HEK293 (cell line): ENCODE measurements around the gene KRTAP16-1.
"Not testable (repeated sequence)": the region's sequence is repeated elsewhere in the genome, so short reads cannot be mapped to it uniquely, and the experiment has no call there.

ENCODE experiments used
- GLI4 ChIP-seq: fragments of 450-650 bp; formaldehyde crosslinking; IDR thresholded peaks from 2 replicates; pipeline ENCODE4 v1.5.1; 2016; ENCODE audit warnings: missing biosample characterization, missing genetic modification characterization
- KLF1 ChIP-seq: fragments of 450-650 bp; formaldehyde crosslinking; IDR thresholded peaks from 2 replicates; pipeline ENCODE4 v1.5.1; 2016; ENCODE audit warnings: missing biosample characterization, missing genetic modification characterization
- KLF10 ChIP-seq: fragments of 450-650 bp; IDR thresholded peaks from 2 replicates; pipeline ENCODE4 v1.5.1; 2018; ENCODE audit warnings: missing biosample characterization, mild to moderate bottlenecking, missing genetic modification characterization
- YY1 ChIP-seq: fragments of 450-650 bp; formaldehyde crosslinking; IDR thresholded peaks from 2 replicates; pipeline ENCODE4 v1.5.1; 2018; ENCODE audit warnings: missing biosample characterization, missing genetic modification characterization
- ZNF121 ChIP-seq: fragments of 450-650 bp; formaldehyde crosslinking; IDR thresholded peaks from 2 replicates; pipeline ENCODE4 v1.5.1; 2016; ENCODE audit warnings: missing biosample characterization, missing genetic modification characterization
- ZNF157 ChIP-seq: fragments of 450-650 bp; formaldehyde crosslinking; IDR thresholded peaks from 2 replicates; pipeline ENCODE4 v1.5.1; 2016; ENCODE audit warnings: missing biosample characterization, missing genetic modification characterization
- ZNF366 ChIP-seq: fragments of 450-650 bp; formaldehyde crosslinking; conservative IDR thresholded peaks from 2 replicates; pipeline ENCODE4 v1.5.1; 2016; ENCODE audit warnings: missing biosample characterization, missing genetic modification characterization
- TF ChIP-seq, protein P1 (sequence below): sonication (generic); formaldehyde crosslinking; IDR thresholded peaks from 2 replicates; pipeline ENCODE4 v1.8.1; 2022; ENCODE audit warnings: mild to moderate bottlenecking, moderate library complexity, missing genetic modification reagents
- TF ChIP-seq, protein P2 (sequence below): fragments of 450-650 bp; formaldehyde crosslinking; IDR thresholded peaks from 2 replicates; pipeline ENCODE4 v1.5.1; 2016; ENCODE audit warnings: missing biosample characterization, missing genetic modification characterization
- TF ChIP-seq, protein P3 (sequence below): fragments of 450-650 bp; formaldehyde crosslinking; IDR thresholded peaks from 2 replicates; pipeline ENCODE4 v1.5.1; 2016; ENCODE audit warnings: missing biosample characterization, missing genetic modification characterization

DNA sequence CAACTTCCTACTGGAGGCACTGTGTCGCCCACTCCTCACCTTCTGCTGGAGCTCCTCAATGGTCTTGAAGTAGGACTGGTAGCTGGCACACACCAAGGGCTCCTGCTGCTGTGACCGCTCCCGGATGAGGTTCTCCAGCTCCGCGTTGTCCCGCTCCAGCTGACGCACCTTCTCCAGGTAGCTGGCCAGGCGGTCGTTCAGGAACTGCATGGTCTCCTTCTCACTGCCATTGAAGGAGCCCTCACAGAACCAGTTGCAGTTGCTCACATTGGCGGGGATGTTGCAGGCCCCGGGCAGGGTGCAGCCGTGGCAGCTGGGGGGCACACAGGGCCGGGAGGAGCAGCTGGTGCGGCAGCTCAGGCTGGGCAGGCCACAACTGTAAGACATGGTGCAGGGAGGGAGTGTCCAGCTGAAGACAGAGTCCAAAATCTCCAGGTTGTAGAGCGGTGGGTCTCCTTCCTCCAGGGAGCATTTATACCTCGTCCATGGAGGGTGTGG is 41.3 kb upstream of the KRTAP16-1 start, which contains the start of gene KRT33A:
- TF ChIP-seq ZNF121 (tag by site-specific recombination); YY1; ZNF157 (tag by site-specific recombination); ZNF366 (tag by site-specific recombination); KLF1 (tag by site-specific recombination); KLF10 (tag by site-specific recombination); GLI4 (tag by site-specific recombination): not testable (repeated sequence)
- TF ChIP-seq, protein P1, sequence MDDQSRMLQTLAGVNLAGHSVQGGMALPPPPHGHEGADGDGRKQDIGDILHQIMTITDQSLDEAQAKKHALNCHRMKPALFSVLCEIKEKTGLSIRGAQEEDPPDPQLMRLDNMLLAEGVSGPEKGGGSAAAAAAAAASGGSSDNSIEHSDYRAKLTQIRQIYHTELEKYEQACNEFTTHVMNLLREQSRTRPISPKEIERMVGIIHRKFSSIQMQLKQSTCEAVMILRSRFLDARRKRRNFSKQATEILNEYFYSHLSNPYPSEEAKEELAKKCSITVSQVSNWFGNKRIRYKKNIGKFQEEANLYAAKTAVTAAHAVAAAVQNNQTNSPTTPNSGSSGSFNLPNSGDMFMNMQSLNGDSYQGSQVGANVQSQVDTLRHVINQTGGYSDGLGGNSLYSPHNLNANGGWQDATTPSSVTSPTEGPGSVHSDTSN (CRISPR knock-in tag): not testable (repeated sequence)
- TF ChIP-seq, protein P2, sequence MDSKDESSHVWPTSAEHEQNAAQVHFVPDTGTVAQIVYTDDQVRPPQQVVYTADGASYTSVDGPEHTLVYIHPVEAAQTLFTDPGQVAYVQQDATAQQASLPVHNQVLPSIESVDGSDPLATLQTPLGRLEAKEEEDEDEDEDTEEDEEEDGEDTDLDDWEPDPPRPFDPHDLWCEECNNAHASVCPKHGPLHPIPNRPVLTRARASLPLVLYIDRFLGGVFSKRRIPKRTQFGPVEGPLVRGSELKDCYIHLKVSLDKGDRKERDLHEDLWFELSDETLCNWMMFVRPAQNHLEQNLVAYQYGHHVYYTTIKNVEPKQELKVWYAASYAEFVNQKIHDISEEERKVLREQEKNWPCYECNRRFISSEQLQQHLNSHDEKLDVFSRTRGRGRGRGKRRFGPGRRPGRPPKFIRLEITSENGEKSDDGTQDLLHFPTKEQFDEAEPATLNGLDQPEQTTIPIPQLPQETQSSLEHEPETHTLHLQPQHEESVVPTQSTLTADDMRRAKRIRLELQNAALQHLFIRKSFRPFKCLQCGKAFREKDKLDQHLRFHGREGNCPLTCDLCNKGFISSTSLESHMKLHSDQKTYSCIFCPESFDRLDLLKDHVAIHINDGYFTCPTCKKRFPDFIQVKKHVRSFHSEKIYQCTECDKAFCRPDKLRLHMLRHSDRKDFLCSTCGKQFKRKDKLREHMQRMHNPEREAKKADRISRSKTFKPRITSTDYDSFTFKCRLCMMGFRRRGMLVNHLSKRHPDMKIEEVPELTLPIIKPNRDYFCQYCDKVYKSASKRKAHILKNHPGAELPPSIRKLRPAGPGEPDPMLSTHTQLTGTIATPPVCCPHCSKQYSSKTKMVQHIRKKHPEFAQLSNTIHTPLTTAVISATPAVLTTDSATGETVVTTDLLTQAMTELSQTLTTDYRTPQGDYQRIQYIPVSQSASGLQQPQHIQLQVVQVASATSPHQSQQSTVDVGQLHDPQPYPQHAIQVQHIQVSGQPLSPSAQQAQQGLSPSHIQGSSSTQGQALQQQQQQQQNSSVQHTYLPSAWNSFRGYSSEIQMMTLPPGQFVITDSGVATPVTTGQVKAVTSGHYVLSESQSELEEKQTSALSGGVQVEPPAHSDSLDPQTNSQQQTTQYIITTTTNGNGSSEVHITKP (tag by site-specific recombination): not testable (repeated sequence)
- TF ChIP-seq, protein P3, sequence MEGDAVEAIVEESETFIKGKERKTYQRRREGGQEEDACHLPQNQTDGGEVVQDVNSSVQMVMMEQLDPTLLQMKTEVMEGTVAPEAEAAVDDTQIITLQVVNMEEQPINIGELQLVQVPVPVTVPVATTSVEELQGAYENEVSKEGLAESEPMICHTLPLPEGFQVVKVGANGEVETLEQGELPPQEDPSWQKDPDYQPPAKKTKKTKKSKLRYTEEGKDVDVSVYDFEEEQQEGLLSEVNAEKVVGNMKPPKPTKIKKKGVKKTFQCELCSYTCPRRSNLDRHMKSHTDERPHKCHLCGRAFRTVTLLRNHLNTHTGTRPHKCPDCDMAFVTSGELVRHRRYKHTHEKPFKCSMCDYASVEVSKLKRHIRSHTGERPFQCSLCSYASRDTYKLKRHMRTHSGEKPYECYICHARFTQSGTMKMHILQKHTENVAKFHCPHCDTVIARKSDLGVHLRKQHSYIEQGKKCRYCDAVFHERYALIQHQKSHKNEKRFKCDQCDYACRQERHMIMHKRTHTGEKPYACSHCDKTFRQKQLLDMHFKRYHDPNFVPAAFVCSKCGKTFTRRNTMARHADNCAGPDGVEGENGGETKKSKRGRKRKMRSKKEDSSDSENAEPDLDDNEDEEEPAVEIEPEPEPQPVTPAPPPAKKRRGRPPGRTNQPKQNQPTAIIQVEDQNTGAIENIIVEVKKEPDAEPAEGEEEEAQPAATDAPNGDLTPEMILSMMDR: not testable (repeated sequence)
